ENCODE data around the gene ANO5.
"Not testable (repeated sequence)": the region's sequence is repeated elsewhere in the genome, so short reads cannot be mapped to it uniquely, and the experiment has no call there.

Gene ANO5

DNA sequence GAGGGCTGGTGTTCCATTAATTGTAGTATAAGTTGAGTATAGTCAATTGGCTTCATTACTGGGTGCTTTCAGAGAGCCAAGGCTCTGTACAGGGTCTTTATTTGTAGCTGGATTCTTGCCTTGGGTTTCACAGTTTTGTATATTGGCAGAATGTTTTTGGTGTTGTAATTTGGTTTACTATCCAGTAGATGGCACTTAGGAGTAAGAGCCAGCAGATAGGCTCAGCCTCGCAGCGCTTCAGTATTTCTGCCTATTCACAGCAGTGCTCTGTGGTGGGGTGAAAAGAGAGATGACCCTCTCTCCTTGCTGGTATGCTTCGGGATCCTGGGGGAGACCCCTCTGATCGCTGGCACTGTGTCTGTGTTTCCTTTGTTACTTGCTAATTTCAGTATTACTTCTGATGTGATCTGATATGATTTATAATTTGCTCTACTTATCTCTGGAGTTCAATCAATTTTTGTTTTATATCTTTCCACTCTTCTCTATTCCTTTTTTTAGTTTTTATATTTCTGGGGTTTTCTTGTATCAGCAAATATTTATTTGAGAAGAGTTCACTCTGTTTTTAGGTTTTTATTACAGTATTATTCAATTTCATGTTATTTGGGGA lies 52.2 kb downstream of the ANO5 start:
- Mint-ChIP-seq H3K27me3 (peaks cover 6% of the 10 kb centered on the region), H3K4me1 (no peaks in the 10 kb centered on the region), H3K4me3 (no peak overlapping the region), H3K36me3 (no peaks in the 10 kb centered on the region), H3K9me3 (no peaks in the 10 kb centered on the region), H3K27ac (no peak overlapping the region)
- DNase-seq (ENCODE audit: low spot score in 2 of 2) (no peak), ATAC-seq (ENCODE audit: low read depth) (peak; percentile 44)

DNA sequence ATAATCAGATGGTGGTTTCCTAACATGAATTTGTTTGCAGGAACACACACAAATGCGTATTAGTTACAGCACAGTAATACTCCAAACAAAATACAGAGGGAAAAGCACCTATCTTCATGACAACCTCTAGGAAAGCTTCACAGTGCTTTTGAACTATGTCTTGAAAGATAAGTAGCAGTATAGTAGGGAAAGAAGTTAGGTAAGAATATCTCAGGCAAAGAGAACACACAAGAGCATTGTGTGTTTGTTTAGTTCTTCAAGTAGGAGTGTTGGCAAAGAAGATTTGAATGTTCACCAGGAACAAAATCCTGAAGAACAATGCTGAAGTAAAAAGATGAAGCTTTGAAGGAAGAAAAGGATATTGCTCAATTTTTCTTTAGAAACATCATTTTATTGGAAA lies 54.1 kb downstream of the ANO5 start:
- Mint-ChIP-seq H3K27me3 (peaks cover 6% of the 10 kb centered on the region), H3K4me3 (no peak overlapping the region), H3K9me3 (no peaks in the 10 kb centered on the region), H3K4me1 (no peaks in the 10 kb centered on the region), H3K36me3 (no peaks in the 10 kb centered on the region), H3K27ac (no peak overlapping the region)
- ATAC-seq (ENCODE audit: low read depth), result no peak
- DNase-seq (ENCODE audit: low spot score in 2 of 2), result no peak

DNA sequence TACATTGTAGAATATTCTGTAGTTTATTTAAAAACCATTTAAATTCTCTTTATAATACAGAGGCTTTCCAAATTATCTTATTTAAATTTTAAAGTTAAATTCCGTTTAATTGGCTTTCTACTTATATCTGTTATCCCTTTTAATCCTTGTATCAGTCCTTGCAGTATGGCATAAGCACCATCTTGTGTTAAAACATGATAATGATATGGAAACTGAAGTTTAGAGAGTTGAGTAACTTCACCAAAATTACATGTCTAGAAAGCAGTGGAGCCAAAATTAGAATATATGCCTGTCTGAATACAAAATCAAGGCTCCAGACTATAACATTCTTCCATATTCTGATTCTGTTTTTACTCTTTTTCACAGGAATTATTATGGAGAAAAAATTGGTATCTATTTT lies 57.0 kb downstream of the ANO5 start:
- DNase-seq (ENCODE audit: low spot score in 2 of 2) (no peak), ATAC-seq (ENCODE audit: low read depth) (no peak)
- H3K27me3 Mint-ChIP-seq, result peaks cover 4% of the 10 kb centered on the region
- H3K4me1 Mint-ChIP-seq, result no peaks in the 10 kb centered on the region
- no peaks in the 10 kb centered on the region for H3K36me3 Mint-ChIP-seq
- no peaks in the 10 kb centered on the region for H3K9me3 Mint-ChIP-seq
- no peak overlapping the region for H3K4me3 Mint-ChIP-seq
- H3K27ac Mint-ChIP-seq, result no peak overlapping the region

DNA sequence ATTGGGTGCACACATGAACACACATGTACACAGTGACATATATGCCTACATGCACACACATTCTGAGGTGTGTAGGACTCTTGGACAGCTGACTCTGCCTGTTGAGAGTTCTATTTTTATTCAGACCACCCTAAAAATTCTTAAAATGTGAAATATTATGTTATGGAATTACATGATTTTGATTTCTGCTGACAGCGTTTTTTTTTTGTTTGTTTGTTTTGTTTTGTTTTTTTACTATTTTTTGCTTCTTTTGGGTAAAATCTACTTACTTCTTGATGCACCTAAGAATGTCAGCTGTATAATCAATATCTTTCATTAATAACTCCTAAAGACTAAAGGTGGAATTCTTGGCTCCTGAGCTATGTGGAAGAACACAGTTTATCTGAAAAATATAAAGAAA lies 64.0 kb downstream of the ANO5 start:
- no peak overlapping the region for H3K4me3 Mint-ChIP-seq
- H3K4me1 Mint-ChIP-seq, result no peaks in the 10 kb centered on the region
- H3K27ac Mint-ChIP-seq, result no peak overlapping the region
- no peaks in the 10 kb centered on the region for H3K27me3 Mint-ChIP-seq
- DNase-seq (ENCODE audit: low spot score in 2 of 2) (no peak), ATAC-seq (ENCODE audit: low read depth) (no peak)
- H3K9me3 Mint-ChIP-seq, result no peaks in the 10 kb centered on the region
- no peaks in the 10 kb centered on the region for H3K36me3 Mint-ChIP-seq

DNA sequence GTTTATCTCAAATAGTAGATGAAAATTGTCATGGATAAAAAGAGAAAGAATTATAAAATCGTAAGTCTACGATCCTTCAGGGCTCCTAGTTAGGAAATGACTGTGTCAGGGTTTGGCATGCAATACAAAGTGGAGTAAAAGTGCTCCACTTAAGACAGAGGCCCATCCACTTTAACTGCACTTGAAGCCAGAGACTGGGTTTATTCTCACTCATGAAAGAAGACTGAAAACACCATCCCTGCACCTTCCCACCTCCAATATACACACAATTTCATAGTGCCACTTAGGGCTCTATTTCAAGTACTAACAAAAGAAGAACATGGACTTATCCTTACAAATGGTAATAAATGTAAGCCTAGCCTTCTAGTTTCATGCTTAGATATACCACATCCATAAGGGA lies 70.7 kb downstream of the ANO5 start:
- Mint-ChIP-seq H3K4me1 (no peaks in the 10 kb centered on the region), H3K9me3 (no peaks in the 10 kb centered on the region), H3K36me3 (no peaks in the 10 kb centered on the region), H3K27ac (no peak overlapping the region), H3K4me3 (no peak overlapping the region), H3K27me3 (no peaks in the 10 kb centered on the region)
- ATAC-seq (ENCODE audit: low read depth) (no peak), DNase-seq (ENCODE audit: low spot score in 2 of 2) (no peak)

DNA sequence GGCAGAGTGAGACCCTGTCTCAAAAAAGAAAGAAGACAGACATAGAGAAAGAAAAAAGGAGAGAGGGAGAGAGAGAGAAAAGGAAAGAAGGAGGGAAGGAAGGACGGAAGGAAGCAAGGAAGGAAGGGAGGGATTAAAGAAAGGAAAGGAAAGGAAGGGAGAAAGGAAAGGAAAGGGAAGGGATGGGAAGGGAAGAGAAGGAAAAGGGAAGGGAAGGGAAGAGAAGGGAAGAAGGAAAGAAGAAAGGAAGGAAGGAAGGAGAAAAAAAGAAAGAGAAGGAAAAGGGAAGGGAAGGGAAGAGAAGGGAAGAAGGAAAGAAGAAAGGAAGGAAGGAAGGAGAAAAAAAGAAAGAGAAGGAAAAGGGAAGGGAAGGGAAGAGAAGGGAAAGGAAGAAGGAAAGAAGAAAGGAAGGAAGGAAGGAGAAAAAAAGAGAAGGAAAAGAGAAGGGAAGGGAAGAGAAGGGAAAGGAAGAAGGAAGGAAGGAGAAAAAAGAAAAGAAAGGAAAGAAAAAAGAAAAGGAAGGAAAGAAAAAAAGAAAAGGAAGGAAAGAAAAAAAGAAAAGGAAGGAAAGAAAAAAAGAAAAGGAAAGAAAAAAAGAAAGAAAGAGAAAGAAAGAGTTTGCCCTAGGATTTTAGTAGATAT lies 76.2 kb downstream of the ANO5 start:
- not testable (repeated sequence) for H3K27ac Mint-ChIP-seq; H3K27me3 Mint-ChIP-seq; H3K4me1 Mint-ChIP-seq; H3K4me3 Mint-ChIP-seq; H3K36me3 Mint-ChIP-seq; ATAC-seq (ENCODE audit: low read depth); H3K9me3 Mint-ChIP-seq; DNase-seq (ENCODE audit: low spot score in 2 of 2)

DNA sequence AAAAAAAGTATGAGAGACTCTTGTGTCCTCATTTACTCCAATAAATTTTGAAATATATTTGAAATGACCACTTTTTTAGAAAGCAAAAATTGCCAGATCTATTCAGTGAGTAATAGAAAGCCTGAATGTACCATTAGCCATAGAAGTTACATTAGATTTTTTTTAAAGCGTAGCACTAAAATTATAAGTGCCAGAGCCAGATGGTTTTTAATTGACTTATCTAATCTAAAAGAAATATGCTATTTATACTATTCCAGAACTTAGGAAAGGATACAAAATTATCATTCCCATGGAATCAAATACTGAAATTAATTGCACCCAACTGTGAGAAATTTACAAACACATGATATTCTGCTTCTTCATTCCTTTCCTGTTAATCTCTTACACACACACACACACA lies 80.9 kb downstream of the ANO5 start:
- DNase-seq (ENCODE audit: low spot score in 2 of 2), result no peak
- Mint-ChIP-seq H3K27me3 (peaks cover 1% of the 10 kb centered on the region), H3K9me3 (no peaks in the 10 kb centered on the region), H3K4me1 (no peaks in the 10 kb centered on the region), H3K4me3 (no peak overlapping the region), H3K36me3 (no peaks in the 10 kb centered on the region), H3K27ac (no peak overlapping the region)
- ATAC-seq (ENCODE audit: low read depth), result no peak

DNA sequence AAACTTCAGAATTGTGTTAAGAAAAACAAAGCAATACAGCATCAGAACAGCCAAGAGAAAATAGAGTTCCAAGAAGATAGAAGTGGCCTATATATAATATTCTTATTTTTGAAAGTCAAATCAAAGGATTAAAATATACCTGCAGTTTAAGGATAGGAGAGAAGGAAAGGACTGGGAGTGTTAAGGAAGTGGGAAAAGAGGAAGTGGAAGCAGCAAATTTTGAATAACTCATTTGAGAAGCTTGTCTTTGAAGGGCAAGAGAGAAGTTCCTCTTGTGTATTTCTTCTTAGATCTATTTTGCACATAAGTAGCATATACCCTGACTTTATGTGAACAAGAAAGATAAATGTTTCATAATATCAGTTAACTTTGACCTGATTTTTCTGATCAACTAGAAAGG lies 82.7 kb downstream of the ANO5 start:
- H3K27ac Mint-ChIP-seq, result no peak overlapping the region
- no peaks in the 10 kb centered on the region for H3K4me1 Mint-ChIP-seq
- H3K4me3 Mint-ChIP-seq, result no peak overlapping the region
- no peaks in the 10 kb centered on the region for H3K27me3 Mint-ChIP-seq
- no peaks in the 10 kb centered on the region for H3K36me3 Mint-ChIP-seq
- ATAC-seq (ENCODE audit: low read depth) (no peak), DNase-seq (ENCODE audit: low spot score in 2 of 2) (no peak)
- no peaks in the 10 kb centered on the region for H3K9me3 Mint-ChIP-seq

DNA sequence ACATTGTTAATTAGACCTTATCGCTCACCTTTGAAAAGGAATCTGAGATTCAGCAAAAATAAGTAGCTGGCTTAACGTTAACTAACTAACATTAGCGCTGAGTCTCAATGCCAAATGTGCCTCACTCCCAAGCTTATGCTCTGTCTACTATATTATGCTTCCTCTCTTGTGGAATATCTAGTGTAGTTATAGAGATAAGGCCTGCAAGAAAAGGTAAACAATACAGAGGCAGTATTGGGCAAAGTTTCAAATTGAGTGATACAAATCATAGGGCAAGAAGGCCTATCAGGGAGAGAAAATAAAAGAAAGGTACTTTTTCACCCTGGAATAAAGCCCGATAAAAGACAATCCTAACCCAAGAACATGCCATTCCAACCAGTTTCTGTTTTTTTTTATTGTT lies 83.7 kb downstream of the ANO5 start:
- no peaks in the 10 kb centered on the region for H3K4me1 Mint-ChIP-seq
- no peak overlapping the region for H3K27ac Mint-ChIP-seq
- ATAC-seq (ENCODE audit: low read depth) (no peak), DNase-seq (ENCODE audit: low spot score in 2 of 2) (no peak)
- no peaks in the 10 kb centered on the region for H3K9me3 Mint-ChIP-seq
- H3K4me3 Mint-ChIP-seq, result no peak overlapping the region
- H3K27me3 Mint-ChIP-seq, result no peaks in the 10 kb centered on the region
- no peaks in the 10 kb centered on the region for H3K36me3 Mint-ChIP-seq

DNA sequence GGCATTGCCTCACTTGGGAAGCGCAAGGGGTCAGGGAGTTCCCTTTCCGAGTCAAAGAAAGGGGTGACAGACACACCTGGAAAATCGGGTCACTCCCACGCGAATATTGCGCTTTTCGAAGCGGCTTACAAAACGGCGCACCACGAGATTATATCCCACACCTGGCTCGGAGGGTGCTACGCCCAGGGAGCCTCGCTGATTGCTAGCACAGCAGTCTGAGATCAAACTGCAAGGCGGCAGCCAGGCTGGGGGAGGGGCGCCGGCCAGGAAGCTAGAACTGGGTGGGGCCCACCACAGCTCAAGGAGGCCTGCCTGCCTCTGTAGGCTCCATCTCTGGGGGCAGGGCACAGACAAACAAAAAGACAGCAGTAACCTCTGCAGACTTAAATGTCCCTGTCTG lies 92.1 kb downstream of the ANO5 start:
- H3K36me3 Mint-ChIP-seq, H3K27me3 Mint-ChIP-seq: not testable (repeated sequence)

DNA sequence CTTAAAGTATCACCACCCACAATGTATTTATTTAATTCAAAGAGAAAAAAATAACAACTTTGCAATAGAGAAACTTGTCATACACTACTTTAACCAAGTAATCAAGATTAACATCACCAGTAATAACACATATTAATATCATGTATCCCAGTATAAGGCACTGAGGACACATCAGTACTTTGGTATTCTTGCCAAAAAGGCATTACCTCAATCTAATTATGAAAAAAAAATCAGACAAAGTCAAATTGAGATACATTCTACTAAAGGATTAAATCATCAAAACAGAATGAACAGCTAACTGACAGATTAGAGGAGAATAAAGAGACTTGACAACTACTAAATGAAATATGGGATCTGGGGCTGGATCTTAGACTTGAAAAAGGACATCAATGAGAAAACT lies 109.5 kb downstream of the ANO5 start:
- ATAC-seq (ENCODE audit: low read depth) (no peak), DNase-seq (ENCODE audit: low spot score in 2 of 2) (no peak)
- Mint-ChIP-seq H3K27ac (no peak overlapping the region), H3K36me3 (no peaks in the 10 kb centered on the region), H3K27me3 (peaks cover 3% of the 10 kb centered on the region), H3K4me1 (no peaks in the 10 kb centered on the region), H3K9me3 (no peaks in the 10 kb centered on the region), H3K4me3 (no peak overlapping the region)

More for the DNA sequence above, 92.1 kb downstream of the ANO5 start:
- H3K27ac Mint-ChIP-seq; ATAC-seq (ENCODE audit: low read depth); H3K4me3 Mint-ChIP-seq; H3K9me3 Mint-ChIP-seq; DNase-seq (ENCODE audit: low spot score in 2 of 2); H3K4me1 Mint-ChIP-seq: not testable (repeated sequence)

DNA sequence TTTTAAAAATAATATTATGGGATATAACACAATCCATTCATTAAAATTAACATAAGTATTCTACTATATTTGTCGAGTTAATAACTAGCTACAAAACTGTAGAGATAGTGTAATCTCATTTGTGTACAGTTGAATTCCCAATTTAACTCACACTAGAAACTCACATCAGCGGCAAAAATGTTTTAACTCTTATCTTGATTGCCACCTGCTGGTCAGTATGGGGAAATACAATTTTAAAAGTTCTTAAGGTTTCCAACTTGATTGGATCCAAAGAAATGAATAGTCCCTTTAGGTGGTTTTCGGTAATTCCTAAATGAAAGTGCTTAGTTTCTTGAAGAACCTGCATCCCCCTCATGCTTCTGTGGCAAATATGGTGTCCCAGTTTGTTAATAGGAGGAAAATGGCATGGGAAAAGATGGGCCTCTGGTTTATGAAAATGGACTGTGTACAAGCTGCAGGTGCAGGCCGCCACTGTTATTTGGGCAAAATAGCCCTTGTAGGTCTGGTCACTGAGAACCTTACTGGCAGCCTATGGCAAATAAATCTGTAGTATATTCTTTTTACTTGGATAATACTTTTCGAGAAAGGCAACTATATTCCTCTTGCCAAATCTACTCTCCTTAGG lies 111.6 kb downstream of the ANO5 start:
- no peak for DNase-seq (ENCODE audit: low spot score in 2 of 2)
- Mint-ChIP-seq H3K9me3 (no peaks in the 10 kb centered on the region), H3K27me3 (peaks cover 3% of the 10 kb centered on the region), H3K4me3 (no peak overlapping the region), H3K27ac (no peak overlapping the region), H3K4me1 (no peaks in the 10 kb centered on the region), H3K36me3 (no peaks in the 10 kb centered on the region)
- no peak for ATAC-seq (ENCODE audit: low read depth)

DNA sequence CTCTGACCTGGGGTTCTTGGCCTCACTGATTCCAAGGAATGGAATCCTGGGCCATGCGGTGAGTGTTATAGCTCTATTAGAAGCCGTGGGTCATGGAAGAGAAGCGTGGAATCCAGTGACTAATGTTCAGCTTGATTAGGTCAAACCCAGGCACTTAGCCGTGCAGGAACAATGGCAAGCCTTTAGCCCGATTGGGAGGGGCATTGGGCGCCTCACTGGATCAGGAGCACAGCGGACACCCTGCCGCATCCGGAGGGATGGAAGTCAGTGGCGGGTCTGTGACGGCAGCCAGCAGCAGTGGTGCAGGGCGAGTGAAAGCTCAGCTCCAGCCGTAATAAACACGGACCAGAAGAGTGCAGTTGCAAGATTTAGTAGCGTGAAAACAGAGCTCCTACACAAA lies 124.8 kb downstream of the ANO5 start:
- no peaks in the 10 kb centered on the region for H3K4me1 Mint-ChIP-seq
- no peaks in the 10 kb centered on the region for H3K9me3 Mint-ChIP-seq
- no peak overlapping the region for H3K4me3 Mint-ChIP-seq
- DNase-seq (ENCODE audit: low spot score in 2 of 2) (no peak), ATAC-seq (ENCODE audit: low read depth) (no peak)
- H3K27me3 Mint-ChIP-seq, result peaks cover 4% of the 10 kb centered on the region
- no peak overlapping the region for H3K27ac Mint-ChIP-seq
- no peaks in the 10 kb centered on the region for H3K36me3 Mint-ChIP-seq

DNA sequence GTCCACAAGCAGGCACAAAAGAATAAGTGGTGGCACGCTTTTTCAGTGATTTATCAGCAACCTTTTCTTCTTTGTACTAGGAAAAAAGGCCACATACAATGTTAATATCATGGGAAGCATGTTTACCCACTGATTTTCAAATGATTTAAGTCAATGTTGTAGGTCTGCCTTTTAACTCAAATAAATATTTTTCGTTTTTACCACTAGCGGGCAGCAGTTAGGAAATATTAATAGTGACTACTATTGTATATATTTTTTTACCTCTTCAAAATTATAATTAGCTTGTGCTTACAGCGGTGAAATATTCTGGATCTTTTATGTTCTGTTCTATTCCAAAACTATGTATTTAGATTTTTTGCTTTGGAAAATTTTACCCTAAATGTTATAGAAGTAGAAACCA lies 138.9 kb downstream of the ANO5 start:
- ATAC-seq (ENCODE audit: low read depth), result no peak
- no peak overlapping the region for H3K4me3 Mint-ChIP-seq
- peaks cover 1% of the 10 kb centered on the region for H3K27me3 Mint-ChIP-seq
- DNase-seq (ENCODE audit: low spot score in 2 of 2), result no peak
- H3K4me1 Mint-ChIP-seq, result no peaks in the 10 kb centered on the region
- H3K27ac Mint-ChIP-seq, result no peak overlapping the region
- no peaks in the 10 kb centered on the region for H3K36me3 Mint-ChIP-seq
- no peaks in the 10 kb centered on the region for H3K9me3 Mint-ChIP-seq
